MCF 10A (cell line): Measurements from ENCODE around the gene C6orf52. TPM values are rescaled to one million over a fixed set of nuclear protein-coding genes. Genes with fewer than 3 reads are reported as not detected.

Experiments
- BruUV-seq: library from RNA; stranded (reverse); fragments of 400-500 nt; replicated peaks from 2 replicates; lab custom pipeline; 2021; lab: Mats Ljungman, UMichigan
- CTCF ChIA-PET: fragments of 300-600 bp; sonication (Branson Sonifier 250); formaldehyde crosslinking; extraction: SDS; loops from one replicate; lab custom pipeline; 2021; ENCODE audit warnings: antibody characterized with exemption, inconsistent platforms; lab: Yijun Ruan, JAX
- POLR2A ChIA-PET: fragments of 300-600, 350-650 bp; sonication (Branson Sonifier 250); formaldehyde crosslinking; extraction: SDS; loops from one replicate; lab custom pipeline; 2020; ENCODE audit warnings: antibody characterized with exemption, inconsistent platforms; lab: Yijun Ruan, JAX
- DNase-seq: peaks from one replicate; pipeline ENCODE4 v3.0.0-alpha.2; 2018; ENCODE audit not compliant: unreplicated experiment
- H3K27ac Mint-ChIP-seq: one replicate; pipeline ENCODE4 v1.8.0; 2022; ENCODE audit warnings: mild to moderate bottlenecking, low read depth, mixed read lengths; ENCODE audit not compliant: unreplicated experiment
- H3K27me3 Mint-ChIP-seq: one replicate; pipeline ENCODE4 v1.8.0; 2022; ENCODE audit warnings: mixed read lengths; ENCODE audit not compliant: insufficient read depth, unreplicated experiment
- H3K36me3 Mint-ChIP-seq: one replicate; pipeline ENCODE4 v1.8.0; 2022; ENCODE audit warnings: mild to moderate bottlenecking, moderate library complexity, mixed read lengths; ENCODE audit not compliant: insufficient read depth, unreplicated experiment
- H3K4me1 Mint-ChIP-seq: one replicate; pipeline ENCODE4 v1.8.0; 2022; ENCODE audit warnings: mixed read lengths; ENCODE audit not compliant: insufficient read depth, unreplicated experiment
- H3K4me3 Mint-ChIP-seq: one replicate; pipeline ENCODE4 v1.8.0; 2022; ENCODE audit warnings: mild to moderate bottlenecking, moderate library complexity, mixed read lengths; ENCODE audit not compliant: unreplicated experiment
- H3K9me3 Mint-ChIP-seq: one replicate; pipeline ENCODE4 v1.8.0; 2022; ENCODE audit warnings: mixed read lengths; ENCODE audit not compliant: unreplicated experiment
- CTCF ChIP-seq: fragments of 200-600 bp; IDR thresholded peaks from one replicate; pipeline ENCODE4 v1.8.0; 2022; ENCODE audit warnings: antibody characterized with exemption, mild to moderate bottlenecking; ENCODE audit not compliant: unreplicated experiment
- intact Hi-C: fragments of 100-400 bp; cut with micrococcal nuclease; formaldehyde crosslinking; loops from 2 replicates; pipeline ENCODE4 v1.14.1; 2022
- total RNA-seq: library from RNA; stranded (reverse); gene quantifications from 2 replicates; pipeline ENCODE4 v1.2.3, GENCODE V29; 2022

The C6orf52 gene
- total RNA-seq, 1 experiment from 2014 or later = 5.0 TPM

- intact Hi-C loops = loop anchor here (5.0 kb wide), 1 partner anchor 82 kb away; no protein-coding TSS in a partner anchor
- TF ChIP-seq CTCF = no peak
- CTCF ChIA-PET = interaction anchor here (0.6 to 3.2 kb wide), 8 partner anchors 10 to 286 kb away, joined by 3 to 17 read pairs (median 4); partner anchors contain the start of gene TMEM14B
- Mint-ChIP-seq H3K27me3 (no peaks in the 10 kb centered on the region), H3K27ac (peak overlapping the region; percentile 16), H3K9me3 (no peaks in the 10 kb centered on the region), H3K36me3 (no peaks in the 10 kb centered on the region), H3K4me3 (peak overlapping the region; percentile 96), H3K4me1 (peaks cover 21% of the 10 kb centered on the region)
- POLR2A ChIA-PET = interaction anchor here (1.2 to 7.6 kb wide), 5 partner anchors 9 to 27 kb away, joined by 3 to 185 read pairs (median 14); partner anchors contain the start of genes C6orf52, PAK1IP1 and TMEM14B
- no TSS peak for BruUV-seq
- DNase-seq = peak; percentile 30
Observed at GRCh38 chr6:10720265-10720959, 26.0 kb upstream of the C6orf52 start.

- Mint-ChIP-seq H3K27ac (peak overlapping the region; percentile 16), H3K9me3 (no peaks in the 10 kb centered on the region), H3K36me3 (no peaks in the 10 kb centered on the region), H3K4me3 (peak overlapping the region; percentile 96), H3K27me3 (no peaks in the 10 kb centered on the region), H3K4me1 (peaks cover 17% of the 10 kb centered on the region)
- no peak for TF ChIP-seq CTCF
- intact Hi-C loops = loop anchor here (5.0 kb wide), 1 partner anchor 82 kb away; no protein-coding TSS in a partner anchor
- POLR2A ChIA-PET = interaction anchor here (1.5 to 7.6 kb wide), 4 partner anchors 9 to 81 kb away, joined by 3 to 79 read pairs (median 12); partner anchors contain the start of genes C6orf52, PAK1IP1 and TMEM14B
- CTCF ChIA-PET = interaction anchor here (0.6 to 1.9 kb wide), 4 partner anchors 27 to 368 kb away, joined by 3 to 5 read pairs (median 3); no protein-coding TSS in a partner anchor
- no TSS peak for BruUV-seq
- no peak for DNase-seq
Observed at GRCh38 chr6:10719964-10720264, 25.5 kb upstream of the C6orf52 start.

GRCh38 chr6:10719296-10719963 is 25.0 kb upstream of the C6orf52 start:
- intact Hi-C loops = no loop called here
- no peak for TF ChIP-seq CTCF
- peak overlapping the region; percentile 96 for H3K4me3 Mint-ChIP-seq
- DNase-seq = no peak
- no peaks in the 10 kb centered on the region for H3K27me3 Mint-ChIP-seq
- CTCF ChIA-PET = interaction anchor here (0.6 to 1.9 kb wide), 5 partner anchors 28 to 369 kb away, joined by 3 to 5 read pairs (median 3); no protein-coding TSS in a partner anchor
- no peaks in the 10 kb centered on the region for H3K9me3 Mint-ChIP-seq
- TSS peak; percentile 33 for BruUV-seq
- no peaks in the 10 kb centered on the region for H3K36me3 Mint-ChIP-seq
- H3K27ac Mint-ChIP-seq = no peak overlapping the region
- POLR2A ChIA-PET = interaction anchor here (0.7 to 7.6 kb wide), 7 partner anchors 8 to 239 kb away, joined by 3 to 79 read pairs (median 4); partner anchors contain the start of genes C6orf52, PAK1IP1 and TMEM14B
- peaks cover 15% of the 10 kb centered on the region for H3K4me1 Mint-ChIP-seq

- Mint-ChIP-seq H3K27ac (no peak overlapping the region), H3K36me3 (peaks cover 18% of the 10 kb centered on the region), H3K9me3 (no peaks in the 10 kb centered on the region), H3K4me1 (no peaks in the 10 kb centered on the region), H3K27me3 (no peaks in the 10 kb centered on the region), H3K4me3 (no peak overlapping the region)
- BruUV-seq = no TSS peak
- CTCF ChIA-PET = no interaction called here
- POLR2A ChIA-PET = interaction anchor here (1.0 to 1.4 kb wide), 2 partner anchors 9 to 14 kb away, joined by 3 to 4 read pairs; partner anchors contain the start of gene TMEM14C
- DNase-seq = no peak
- no peak for TF ChIP-seq CTCF
- intact Hi-C loops = no loop called here
Observed at GRCh38 chr6:10713962-10714361, 19.5 kb upstream of the C6orf52 start.
